Measurements from ENCODE around the gene HPCAL1.
"Not testable (repeated sequence)": the region's sequence is repeated elsewhere in the genome, so short reads cannot be mapped to it uniquely, and the experiment has no call there.

Gene HPCAL1

GRCh38 chr2:10285191-10285555, 17.5 kb upstream of the HPCAL1 start:
- peak; percentile 40 to 44 for DNase-seq

GRCh38 chr2:10285556-10286198, 17.0 kb upstream of the HPCAL1 start:
- peak in 1 of 2 experiments; percentile 40 for DNase-seq

GRCh38 chr2:10286216-10287037, 16.3 kb upstream of the HPCAL1 start:
- DNase-seq: no peak

GRCh38 chr2:10287761-10288160, 14.9 kb upstream of the HPCAL1 start:
- no peak for DNase-seq

GRCh38 chr2:10288606-10289005, 14.1 kb upstream of the HPCAL1 start:
- no peak for DNase-seq

GRCh38 chr2:10289352-10289751, 13.4 kb upstream of the HPCAL1 start:
- DNase-seq: no peak

GRCh38 chr2:10289891-10290290, 12.8 kb upstream of the HPCAL1 start:
- no peak for DNase-seq

GRCh38 chr2:10291376-10291775, 11.3 kb upstream of the HPCAL1 start:
- not testable (repeated sequence) for DNase-seq

- no peak for DNase-seq
Observed at GRCh38 chr2:10292033-10292432, 10.7 kb upstream of the HPCAL1 start.

- no peak for DNase-seq
Observed at GRCh38 chr2:10293603-10294002, 9.1 kb upstream of the HPCAL1 start.

GRCh38 chr2:10294077-10294476, 8.6 kb upstream of the HPCAL1 start:
- no peak for DNase-seq

- DNase-seq: not testable (repeated sequence)
Observed at GRCh38 chr2:10295649-10296048, 7.1 kb upstream of the HPCAL1 start.

- DNase-seq: no peak
Observed at GRCh38 chr2:10296142-10296541, 6.6 kb upstream of the HPCAL1 start.

- DNase-seq: no peak
Observed at GRCh38 chr2:10297191-10297830, 5.4 kb upstream of the HPCAL1 start.

GRCh38 chr2:10297959-10298531, 4.7 kb upstream of the HPCAL1 start:
- peak; percentile 52 to 55 for DNase-seq

GRCh38 chr2:10298777-10299176, 3.9 kb upstream of the HPCAL1 start:
- DNase-seq: not testable (repeated sequence)

GRCh38 chr2:10300328-10300920, 2.3 kb upstream of the HPCAL1 start:
- no peak for DNase-seq

GRCh38 chr2:10300997-10301940, 1.4 kb upstream of the HPCAL1 start:
- DNase-seq: peak; percentile 14 to 20

- DNase-seq: no peak
Observed at GRCh38 chr2:10301941-10302478, 694 bp upstream of the HPCAL1 start.

- DNase-seq: peak in 1 of 2 experiments; percentile 29
Observed at GRCh38 chr2:10303181-10303693, 533 bp downstream of the HPCAL1 start.

- peak in 1 of 2 experiments; percentile 14 for DNase-seq
Observed at GRCh38 chr2:10303694-10304378, 1.1 kb downstream of the HPCAL1 start.
